Natural killer cell treated with Interleukin-12 subunit alpha and Interleukin-12 subunit beta and Interleukin-15 and Interleukin-18, amount 100 ng/mL, for 72 hours (primary cell): ENCODE data around the gene RIMS1. TPM values are rescaled to one million over a fixed set of nuclear protein-coding genes. Genes with fewer than 3 reads are reported as not detected.

Experiments
- ATAC-seq, 2 donors: fragments of 150-1000 bp; cut with Tn5 transposase in 1 of 2; sonication (Bioruptor Pico), chemical (Tn5 transposase) in 1 of 2; 2 replicates each; pipeline ENCODE4 v1.10.0; 2021
- DNase-seq: peaks from one replicate; pipeline ENCODE4 v3.0.0; 2022; ENCODE audit warnings: low spot score
- H3K27ac Mint-ChIP-seq, 2 donors: 1 replicate in 1 of 2; 2 replicates in 1 of 2; pipeline ENCODE4 v1.8.0; 2022; ENCODE audit warnings: mixed read lengths in 2 of 2, mild to moderate bottlenecking in 1 of 2, moderate library complexity in 1 of 2
- H3K27me3 Mint-ChIP-seq, 2 donors: 1 replicate in 1 of 2; 2 replicates in 1 of 2; pipeline ENCODE4 v1.8.0; 2022; ENCODE audit warnings: mixed read lengths in 2 of 2
- H3K36me3 Mint-ChIP-seq: one replicate; pipeline ENCODE4 v1.8.0; 2022; ENCODE audit warnings: mixed read lengths
- H3K4me1 Mint-ChIP-seq, 2 donors: 1 replicate in 1 of 2; 2 replicates in 1 of 2; pipeline ENCODE4 v1.8.0; 2022; ENCODE audit warnings: low read depth in 2 of 2, mixed read lengths in 2 of 2, mild to moderate bottlenecking in 1 of 2
- H3K4me3 Mint-ChIP-seq: one replicate; pipeline ENCODE4 v1.8.0; 2022; ENCODE audit warnings: mixed read lengths
- H3K9me3 Mint-ChIP-seq: 2 replicates; pipeline ENCODE4 v1.8.0; 2022; ENCODE audit warnings: mixed read lengths
- total RNA-seq, 2 donors: library from RNA; stranded (reverse); gene quantifications; one replicate each; pipeline ENCODE4 v1.2.3, GENCODE V29; 2022

RIMS1 gene
- total RNA-seq, 2 donors from 2014 or later = not detected

DNA sequence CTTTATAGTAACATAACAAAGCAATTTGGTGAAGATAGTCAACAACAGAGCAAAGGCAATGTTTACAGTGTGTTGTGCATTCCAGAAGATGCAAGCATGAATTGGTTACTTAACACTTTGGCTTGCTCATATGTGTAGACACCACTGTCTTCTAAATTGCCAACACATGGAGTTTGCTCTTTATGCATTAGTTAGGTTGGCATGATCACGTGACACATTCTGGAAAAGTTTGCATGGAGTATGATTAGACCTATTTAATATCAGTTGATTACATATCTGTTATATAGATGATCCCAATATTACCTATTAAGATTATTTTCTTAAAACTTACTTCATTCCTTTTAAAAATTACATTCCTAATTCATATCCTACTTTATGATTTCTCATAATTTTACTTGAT lies 197.6 kb downstream of the RIMS1 start:
- H3K27ac Mint-ChIP-seq = no peak overlapping the region
- DNase-seq = no peak
- no peaks in the 10 kb centered on the region for H3K9me3 Mint-ChIP-seq
- H3K4me3 Mint-ChIP-seq = no peak overlapping the region
- no peaks in the 10 kb centered on the region for H3K36me3 Mint-ChIP-seq
- no peak for ATAC-seq
- no peaks in the 10 kb centered on the region for H3K27me3 Mint-ChIP-seq
- H3K4me1 Mint-ChIP-seq = no peaks in the 10 kb centered on the region

DNA sequence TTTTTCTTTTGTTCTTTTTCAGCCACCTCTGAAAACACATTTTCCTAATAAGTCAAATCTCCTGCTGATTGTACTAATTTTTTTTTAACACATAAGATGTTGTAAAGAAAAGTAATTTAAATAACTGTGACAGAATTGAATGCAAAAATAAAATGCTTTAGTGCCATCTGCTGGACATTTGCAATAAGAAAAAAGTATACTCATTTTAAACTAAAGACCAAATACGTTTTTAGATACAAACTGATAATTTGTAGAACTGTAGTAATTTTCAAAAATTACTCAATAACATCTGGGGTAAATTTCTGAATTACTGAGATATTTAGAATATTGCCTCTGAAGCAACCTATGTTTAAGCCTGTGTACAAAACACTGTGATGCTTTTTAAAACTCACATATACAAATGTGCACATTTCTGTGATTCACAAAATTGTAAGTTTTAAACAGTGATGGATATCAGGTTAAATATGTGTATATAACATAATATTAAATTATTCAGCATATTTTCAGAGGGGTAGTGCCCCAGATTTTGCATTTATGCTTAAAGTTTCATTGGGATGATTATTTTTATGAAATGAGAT lies 198.7 kb downstream of the RIMS1 start:
- ATAC-seq = no peak

DNA sequence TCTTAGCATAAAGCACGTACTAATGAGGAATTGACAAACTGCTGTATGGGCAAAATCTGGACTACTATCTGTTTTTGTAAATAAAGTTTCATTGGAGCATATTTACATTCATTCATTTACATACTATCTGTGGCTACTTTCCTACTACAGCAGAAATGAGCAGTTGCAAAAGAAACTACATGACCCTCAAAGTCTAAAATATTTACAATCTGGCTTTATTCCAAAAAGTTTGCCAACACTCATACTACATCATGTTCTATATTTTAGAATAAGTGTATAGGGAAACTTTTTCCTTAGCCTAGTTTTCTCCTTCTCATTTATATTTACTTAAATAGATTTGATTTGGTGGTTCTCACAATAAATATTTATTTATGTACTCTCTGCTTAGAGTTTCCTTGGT lies 208.2 kb downstream of the RIMS1 start:
- ATAC-seq (no peak), DNase-seq (no peak)
- no peak overlapping the region for H3K4me3 Mint-ChIP-seq
- H3K9me3 Mint-ChIP-seq = no peaks in the 10 kb centered on the region
- no peak overlapping the region for H3K27ac Mint-ChIP-seq
- H3K4me1 Mint-ChIP-seq = no peaks in the 10 kb centered on the region
- H3K36me3 Mint-ChIP-seq = no peaks in the 10 kb centered on the region
- H3K27me3 Mint-ChIP-seq = no peaks in the 10 kb centered on the region

More for the DNA sequence above, 198.7 kb downstream of the RIMS1 start:
- DNase-seq = no peak
- H3K9me3 Mint-ChIP-seq = no peaks in the 10 kb centered on the region
- no peaks in the 10 kb centered on the region for H3K4me1 Mint-ChIP-seq
- no peaks in the 10 kb centered on the region for H3K36me3 Mint-ChIP-seq
- H3K27ac Mint-ChIP-seq = no peak overlapping the region
- H3K4me3 Mint-ChIP-seq = no peak overlapping the region
- H3K27me3 Mint-ChIP-seq = no peaks in the 10 kb centered on the region

DNA sequence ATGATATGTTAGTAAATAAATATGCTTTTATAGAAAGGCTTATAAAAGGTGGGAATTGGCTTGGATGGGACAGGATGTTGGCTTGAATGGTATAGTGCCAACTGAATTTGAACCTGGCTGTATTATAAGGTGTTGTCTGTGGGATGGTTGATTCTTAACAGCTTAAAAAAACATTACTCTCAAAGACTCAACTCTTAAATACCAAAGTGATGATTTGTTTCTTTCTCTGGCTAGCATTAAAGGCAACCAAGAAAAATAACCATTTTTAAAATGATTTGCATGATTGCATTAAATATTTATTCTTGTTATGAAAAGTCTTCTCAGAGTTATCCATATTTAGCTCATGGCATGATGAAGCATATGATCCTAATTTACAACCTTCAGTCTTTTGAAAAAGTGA lies 216.2 kb downstream of the RIMS1 start:
- Mint-ChIP-seq H3K4me1 (no peaks in the 10 kb centered on the region), H3K9me3 (no peaks in the 10 kb centered on the region), H3K36me3 (no peaks in the 10 kb centered on the region), H3K4me3 (no peak overlapping the region), H3K27ac (no peak overlapping the region), H3K27me3 (no peaks in the 10 kb centered on the region)
- no peak for DNase-seq
- ATAC-seq = no peak

DNA sequence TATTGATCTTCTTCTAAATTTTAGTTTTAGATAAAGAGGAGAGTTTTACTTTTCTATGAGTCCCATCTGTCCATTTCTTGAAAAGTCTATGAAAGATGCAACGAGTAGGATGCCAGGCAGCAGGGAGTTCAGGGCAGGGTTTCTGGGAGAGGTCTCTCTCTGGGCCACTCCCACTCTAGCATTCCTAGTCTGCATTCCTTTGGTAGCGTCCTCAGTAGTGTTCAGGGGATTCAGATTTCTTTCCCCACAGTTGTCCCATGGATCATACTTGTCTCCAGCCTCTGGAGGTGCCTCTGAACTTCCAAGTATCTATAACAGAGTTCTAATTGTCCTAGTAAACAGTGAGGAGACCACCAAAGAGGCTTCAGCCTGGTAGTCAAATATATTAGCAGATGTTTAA lies 225.3 kb downstream of the RIMS1 start:
- no peak for ATAC-seq
- Mint-ChIP-seq H3K9me3 (peaks cover 8% of the 10 kb centered on the region), H3K27me3 (no peaks in the 10 kb centered on the region), H3K4me1 (no peaks in the 10 kb centered on the region), H3K36me3 (no peaks in the 10 kb centered on the region), H3K4me3 (no peak overlapping the region), H3K27ac (no peak overlapping the region)
- DNase-seq = no peak

DNA sequence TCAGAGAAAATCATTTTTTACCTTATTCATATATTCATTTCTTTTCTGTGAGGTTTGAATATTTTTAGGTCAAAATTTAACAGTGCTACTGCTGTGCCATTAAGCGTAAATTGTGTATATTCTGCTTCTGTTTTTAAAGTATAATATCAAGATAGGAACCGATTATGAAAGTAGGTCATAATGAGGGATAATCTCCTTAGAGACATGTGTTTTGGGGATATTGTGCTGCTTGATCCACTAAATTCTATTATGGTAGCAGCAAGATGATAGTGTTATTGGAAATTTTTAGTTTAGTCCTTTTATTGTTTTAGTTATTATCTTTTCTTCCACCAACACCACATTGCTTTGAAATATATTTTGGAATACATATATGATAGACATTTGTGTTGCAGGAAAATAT lies 244.0 kb downstream of the RIMS1 start:
- H3K27ac Mint-ChIP-seq = no peak overlapping the region
- DNase-seq = no peak
- peaks cover 4% of the 10 kb centered on the region for H3K9me3 Mint-ChIP-seq

DNA sequence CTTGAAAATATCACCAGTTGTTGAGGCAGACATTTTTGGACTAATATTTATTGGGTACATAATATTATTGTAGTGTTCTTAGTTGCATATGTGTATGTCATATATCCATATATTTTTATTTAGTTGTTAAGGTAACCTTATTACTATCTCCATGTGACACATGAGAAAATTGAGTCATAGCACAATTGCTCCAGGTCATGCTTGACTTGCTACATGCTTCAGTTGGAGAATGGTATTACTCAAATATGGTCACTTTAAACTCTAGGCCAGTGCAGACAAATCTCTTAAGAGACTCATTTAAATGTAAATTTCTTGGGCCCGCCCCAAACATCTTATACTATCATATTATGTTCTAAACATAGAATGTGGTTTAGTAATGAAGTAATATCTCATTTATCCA lies 246.1 kb downstream of the RIMS1 start:
- Mint-ChIP-seq H3K9me3 (peaks cover 6% of the 10 kb centered on the region), H3K4me3 (no peak overlapping the region), H3K4me1 (no peaks in the 10 kb centered on the region), H3K27ac (no peak overlapping the region), H3K27me3 (no peaks in the 10 kb centered on the region), H3K36me3 (no peaks in the 10 kb centered on the region)
- ATAC-seq (no peak), DNase-seq (no peak)

More for the DNA sequence above, 244.0 kb downstream of the RIMS1 start:
- Mint-ChIP-seq H3K4me1 (no peaks in the 10 kb centered on the region), H3K27me3 (no peaks in the 10 kb centered on the region), H3K36me3 (no peaks in the 10 kb centered on the region), H3K4me3 (no peak overlapping the region)
- no peak for ATAC-seq

DNA sequence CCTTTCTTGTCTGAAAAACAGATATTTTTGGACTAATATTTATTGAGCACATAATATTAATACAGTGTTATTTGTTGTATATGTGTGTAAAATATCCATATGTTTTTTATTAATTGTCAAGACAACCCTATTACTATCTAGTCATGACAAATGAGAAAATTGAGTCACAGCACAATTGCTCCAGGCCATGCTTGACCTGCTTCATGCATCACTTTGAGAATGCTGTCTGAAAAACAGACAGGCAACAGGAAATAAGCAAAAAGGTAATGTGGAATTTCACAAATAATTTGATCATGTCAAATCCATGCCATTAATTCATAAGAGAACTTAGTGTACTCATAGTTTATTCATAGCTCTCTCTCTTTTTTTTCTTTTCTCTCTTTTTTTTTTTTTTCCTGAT lies 246.5 kb downstream of the RIMS1 start:
- Mint-ChIP-seq H3K27me3 (no peaks in the 10 kb centered on the region), H3K4me1 (no peaks in the 10 kb centered on the region), H3K36me3 (no peaks in the 10 kb centered on the region), H3K27ac (no peak overlapping the region), H3K4me3 (no peak overlapping the region), H3K9me3 (peaks cover 6% of the 10 kb centered on the region)
- DNase-seq = no peak
- no peak for ATAC-seq

DNA sequence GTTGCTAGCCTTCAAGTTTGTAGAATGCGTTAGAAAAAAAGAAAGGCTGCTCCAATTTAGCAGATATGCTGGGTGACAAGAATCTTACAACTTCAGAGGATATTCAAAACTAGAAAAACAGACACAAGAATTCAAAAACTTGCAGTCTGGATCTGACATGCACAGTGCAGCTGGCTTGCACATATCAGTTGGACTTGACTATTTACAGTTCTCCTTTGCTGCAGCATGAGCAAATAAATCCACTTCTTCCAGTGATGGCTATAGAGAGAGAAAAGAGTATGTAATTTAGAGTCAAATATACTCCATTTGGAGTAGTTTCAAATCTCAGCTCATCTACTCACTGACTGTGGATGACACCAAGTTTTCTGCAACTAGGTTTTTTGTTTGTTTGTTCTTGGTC lies 247.0 kb downstream of the RIMS1 start:
- H3K4me3 Mint-ChIP-seq = no peak overlapping the region
- no peak overlapping the region for H3K27ac Mint-ChIP-seq
- no peaks in the 10 kb centered on the region for H3K4me1 Mint-ChIP-seq
- no peaks in the 10 kb centered on the region for H3K36me3 Mint-ChIP-seq
- ATAC-seq = no peak
- no peaks in the 10 kb centered on the region for H3K27me3 Mint-ChIP-seq
- DNase-seq = no peak
- peaks cover 6% of the 10 kb centered on the region for H3K9me3 Mint-ChIP-seq

DNA sequence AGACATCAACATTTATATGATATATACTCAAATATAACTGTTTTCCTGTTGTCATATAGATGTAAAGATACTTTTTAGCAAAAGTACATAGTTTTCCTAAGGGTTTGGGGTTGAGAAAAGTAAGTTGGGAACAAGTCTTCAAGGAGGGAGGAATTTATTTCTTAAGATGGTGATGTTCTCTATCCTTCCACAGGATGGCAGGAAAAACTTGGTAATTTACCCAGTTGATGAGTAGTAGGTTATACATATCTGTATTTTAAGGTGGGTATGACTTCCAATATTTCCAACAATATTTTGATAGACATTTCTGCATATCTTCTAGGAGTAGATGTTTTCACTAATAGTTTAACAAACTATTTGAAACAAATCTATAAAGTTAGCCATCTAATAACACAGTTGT lies 254.4 kb downstream of the RIMS1 start:
- H3K36me3 Mint-ChIP-seq = no peaks in the 10 kb centered on the region
- H3K4me1 Mint-ChIP-seq = no peaks in the 10 kb centered on the region
- no peaks in the 10 kb centered on the region for H3K9me3 Mint-ChIP-seq
- H3K4me3 Mint-ChIP-seq = no peak overlapping the region
- no peak for DNase-seq
- H3K27me3 Mint-ChIP-seq = no peaks in the 10 kb centered on the region
- ATAC-seq = no peak
- no peak overlapping the region for H3K27ac Mint-ChIP-seq

DNA sequence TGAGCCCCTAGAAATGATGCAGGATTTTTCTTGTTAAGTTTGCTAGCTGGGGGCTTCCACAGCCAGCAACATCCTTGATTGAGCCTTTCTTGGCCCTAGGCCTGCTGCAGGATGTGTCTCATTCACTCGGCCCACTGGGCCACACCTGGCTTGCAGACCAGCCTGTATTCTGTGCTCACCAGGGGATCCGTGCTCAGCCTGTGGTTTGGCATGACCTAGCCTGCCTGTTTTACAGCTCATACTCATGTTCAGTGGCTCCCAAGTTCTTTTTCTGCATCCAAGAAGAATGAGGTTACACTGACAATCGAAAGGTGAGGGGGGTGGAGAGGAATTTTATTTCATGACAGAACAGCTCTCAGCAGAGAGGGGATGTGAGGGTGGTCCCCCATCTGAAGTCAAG lies 263.4 kb downstream of the RIMS1 start:
- ATAC-seq (no peak), DNase-seq (no peak)
- H3K36me3 Mint-ChIP-seq = no peaks in the 10 kb centered on the region
- no peak overlapping the region for H3K27ac Mint-ChIP-seq
- H3K4me3 Mint-ChIP-seq = no peak overlapping the region
- no peaks in the 10 kb centered on the region for H3K27me3 Mint-ChIP-seq
- peaks cover 7% of the 10 kb centered on the region for H3K9me3 Mint-ChIP-seq
- H3K4me1 Mint-ChIP-seq = no peaks in the 10 kb centered on the region

DNA sequence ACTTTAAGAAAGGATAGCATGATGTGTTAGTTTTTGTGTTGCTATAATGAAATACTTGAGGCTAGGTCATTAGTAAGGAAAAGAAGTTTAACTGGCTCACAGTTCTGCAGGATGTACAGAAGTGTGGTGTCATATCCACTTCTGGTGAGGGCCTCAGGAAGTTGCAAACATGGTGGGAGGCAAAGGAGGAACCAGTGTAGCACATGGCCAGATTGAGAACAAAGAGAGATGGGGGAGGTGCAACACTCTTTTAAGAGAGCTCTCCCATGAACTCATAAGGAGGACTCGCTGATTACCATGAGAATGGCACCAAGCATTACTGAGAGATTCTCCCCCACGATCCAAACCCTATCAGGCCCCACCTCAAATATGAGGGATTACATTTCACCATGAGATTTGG lies 265.4 kb downstream of the RIMS1 start:
- Mint-ChIP-seq H3K4me1 (no peaks in the 10 kb centered on the region), H3K4me3 (no peak overlapping the region), H3K36me3 (no peaks in the 10 kb centered on the region), H3K27me3 (no peaks in the 10 kb centered on the region), H3K27ac (no peak overlapping the region), H3K9me3 (peaks cover 7% of the 10 kb centered on the region)
- no peak for DNase-seq
- no peak for ATAC-seq

DNA sequence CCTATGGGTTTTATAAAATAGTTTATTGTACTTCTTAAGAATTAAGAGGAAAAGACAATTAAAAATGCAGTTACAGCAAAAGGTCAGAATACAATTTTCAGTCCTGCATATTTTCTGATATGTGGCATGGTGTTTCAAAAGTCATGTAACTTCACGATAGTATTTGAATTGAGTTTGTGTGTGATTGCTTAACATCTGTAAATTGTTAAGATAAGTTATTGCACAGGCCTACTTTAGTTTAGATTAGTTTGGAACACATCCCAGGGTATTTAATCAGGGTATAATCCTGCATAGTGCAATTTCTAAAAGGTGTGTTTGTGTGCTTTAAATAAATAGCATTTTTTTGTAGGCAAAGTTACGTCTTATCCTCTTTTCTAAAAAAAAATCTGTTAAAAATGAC lies 289.6 kb downstream of the RIMS1 start:
- Mint-ChIP-seq H3K27me3 (peaks cover 3 to 4% of the 10 kb centered on the region in 2 donors), H3K4me3 (no peak overlapping the region), H3K9me3 (peaks cover 7% of the 10 kb centered on the region), H3K27ac (no peak overlapping the region), H3K4me1 (no peaks in the 10 kb centered on the region), H3K36me3 (peaks cover 2% of the 10 kb centered on the region)
- ATAC-seq (no peak), DNase-seq (no peak)

DNA sequence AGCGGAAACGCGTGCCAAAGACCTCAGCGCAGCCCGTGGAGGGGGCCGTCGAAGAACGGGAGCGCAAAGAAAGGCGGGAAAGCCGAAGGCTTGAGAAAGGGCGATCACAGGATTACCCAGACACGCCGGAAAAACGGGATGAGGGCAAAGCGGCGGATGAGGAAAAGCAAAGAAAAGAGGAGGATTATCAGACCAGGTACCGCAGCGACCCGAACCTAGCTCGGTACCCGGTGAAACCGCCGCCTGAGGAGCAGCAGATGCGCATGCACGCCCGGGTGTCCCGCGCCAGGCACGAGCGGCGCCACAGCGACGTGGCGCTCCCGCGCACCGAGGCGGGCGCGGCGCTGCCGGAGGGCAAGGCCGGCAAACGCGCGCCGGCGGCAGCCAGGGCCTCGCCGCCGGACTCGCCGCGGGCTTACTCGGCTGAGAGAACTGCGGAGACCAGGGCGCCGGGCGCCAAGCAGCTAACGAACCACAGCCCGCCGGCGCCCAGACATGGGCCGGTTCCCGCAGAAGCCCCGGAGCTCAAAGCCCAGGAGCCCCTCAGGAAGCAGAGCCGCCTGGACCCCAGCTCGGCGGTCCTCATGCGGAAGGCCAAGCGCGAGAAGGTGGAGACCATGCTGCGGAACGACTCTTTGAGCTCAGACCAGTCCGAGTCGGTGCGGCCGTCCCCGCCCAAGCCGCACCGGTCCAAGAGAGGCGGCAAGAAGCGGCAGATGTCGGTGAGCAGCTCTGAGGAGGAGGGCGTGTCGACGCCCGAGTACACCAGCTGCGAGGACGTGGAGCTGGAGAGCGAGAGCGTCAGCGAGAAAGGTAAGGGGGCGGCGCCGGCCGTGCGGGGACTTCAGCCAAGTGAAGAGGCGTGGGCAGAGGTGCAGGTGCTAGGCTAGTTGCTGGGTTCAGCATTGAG lies 296.2 kb downstream of the RIMS1 start:
- Mint-ChIP-seq H3K36me3 (peaks cover 15% of the 10 kb centered on the region), H3K27me3 (peaks cover 27 to 34% of the 10 kb centered on the region in 2 donors), H3K4me1 (peaks cover 0 to 2% of the 10 kb centered on the region in 2 donors), H3K9me3 (peaks cover 12% of the 10 kb centered on the region), H3K27ac (no peak overlapping the region), H3K4me3 (no peak overlapping the region)
- DNase-seq = no peak
- no peak for ATAC-seq
